Measurements from ENCODE around the gene STARD10.

Gene STARD10

DNA sequence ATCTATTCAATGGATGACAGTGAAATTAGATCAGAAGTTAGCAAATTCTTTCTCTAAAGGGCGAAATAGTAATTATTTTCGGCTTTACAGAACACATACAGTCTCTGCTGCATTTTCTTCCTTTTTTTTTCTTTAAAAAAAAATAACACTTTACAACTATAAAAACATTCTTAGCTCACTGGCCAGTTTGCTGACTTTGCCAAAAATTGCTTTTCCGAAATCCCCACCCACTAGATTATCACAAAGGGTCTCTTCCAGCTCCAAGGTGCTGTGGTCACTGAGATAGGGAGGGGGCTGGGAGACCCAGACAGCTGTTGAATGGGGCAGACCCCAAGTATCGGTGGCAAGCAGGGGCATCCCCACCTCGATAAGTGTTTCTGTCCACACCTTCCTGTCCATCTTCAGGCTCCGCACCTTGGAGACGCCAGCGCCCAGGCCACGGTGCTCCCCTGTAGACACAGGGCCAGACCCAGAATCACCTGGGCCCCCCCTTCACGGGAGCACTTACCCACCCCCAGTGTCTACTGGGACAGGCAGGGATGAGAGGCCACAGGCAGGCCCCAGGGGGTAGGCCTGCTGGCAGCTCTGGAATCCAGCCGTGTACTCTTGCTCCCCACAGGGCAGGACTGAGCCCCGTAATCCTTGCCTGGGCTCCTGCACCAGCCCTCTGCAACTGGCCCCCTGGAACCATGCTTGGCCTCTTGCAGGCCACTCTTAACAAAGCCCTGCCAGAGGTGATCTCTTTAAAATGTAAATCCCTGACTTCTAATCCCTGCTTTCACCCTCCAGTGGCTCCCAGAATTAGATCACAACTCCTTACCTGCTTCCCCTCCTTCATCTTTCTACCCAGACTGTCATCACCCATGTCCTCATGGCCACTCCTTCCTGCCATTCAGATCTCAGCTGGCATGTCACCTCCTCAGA, 88.1 kb downstream of the STARD10 start:
- DNase-seq (ENCODE audit: low read depth): no peak

- DNase-seq (ENCODE audit: low read depth): no peak
Measured at GRCh38 chr11:72704783-72705265, 89.0 kb downstream of the STARD10 start.

Measured in activated gamma-delta T cell treated with anti-CD3 and anti-CD28 coated beads, Interleukin-2, amount 50 U/mL, for 16 hours (primary cell).